Central memory CD8-positive, alpha-beta T cell (primary cell): Measurements from ENCODE around the gene PRPS1.
"Not testable (repeated sequence)": the region's sequence is repeated elsewhere in the genome, so short reads cannot be mapped to it uniquely, and the experiment has no call there.

ENCODE experiments used
- ATAC-seq: fragments of 150-1000 bp; cut with Tn5 transposase; replicated peaks from 2 replicates; pipeline ENCODE4 v1.10.0; 2022; ENCODE audit warnings: mild to moderate bottlenecking, moderate FRiP score, moderate number of reproducible peaks; ENCODE audit not compliant: poor library complexity, severe bottlenecking; ENCODE audit errors: extremely low read depth
- DNase-seq, 2 donors: peaks; one replicate each; pipeline ENCODE4 v3.0.0; 2021; ENCODE audit warnings: low spot score in 2 of 2
- H3K27ac Mint-ChIP-seq: one replicate; pipeline ENCODE4 v1.8.0; 2022; ENCODE audit warnings: low read depth, mild to moderate bottlenecking, moderate library complexity, mixed read lengths
- H3K27me3 Mint-ChIP-seq: one replicate; pipeline ENCODE4 v1.8.0; 2022; ENCODE audit warnings: mixed read lengths
- H3K36me3 Mint-ChIP-seq: one replicate; pipeline ENCODE4 v1.8.0; 2022; ENCODE audit warnings: mild to moderate bottlenecking, moderate library complexity, mixed read lengths; ENCODE audit not compliant: insufficient read depth
- H3K4me1 Mint-ChIP-seq: one replicate; pipeline ENCODE4 v1.8.0; 2022; ENCODE audit warnings: mixed read lengths
- H3K4me3 Mint-ChIP-seq: one replicate; pipeline ENCODE4 v1.8.0; 2022; ENCODE audit warnings: mild to moderate bottlenecking, moderate library complexity, mixed read lengths
- H3K9me3 Mint-ChIP-seq: one replicate; pipeline ENCODE4 v1.8.0; 2022; ENCODE audit warnings: mixed read lengths

PRPS1 gene

DNA sequence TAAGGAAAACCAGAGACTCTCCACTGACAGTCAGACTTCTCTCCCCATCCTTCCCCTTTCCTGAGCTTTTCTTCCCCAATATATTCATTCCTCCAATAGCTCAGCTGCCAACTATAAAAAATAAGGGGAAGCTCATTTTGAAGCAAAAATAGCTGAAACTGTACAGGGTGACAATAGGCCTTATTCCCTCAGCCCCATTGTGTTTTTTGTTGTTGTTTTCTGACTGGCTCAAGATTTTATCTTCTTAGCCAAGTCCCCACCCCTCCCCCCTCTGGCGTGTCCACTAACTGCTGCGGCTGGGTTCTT, 26.2 kb downstream of the PRPS1 start:
- H3K9me3 Mint-ChIP-seq, result no peaks in the 10 kb centered on the region
- ATAC-seq (no peak), DNase-seq (no peak)
- H3K27me3 Mint-ChIP-seq, result no peaks in the 10 kb centered on the region
- peaks cover 13% of the 10 kb centered on the region for H3K36me3 Mint-ChIP-seq
- H3K4me3 Mint-ChIP-seq, result no peak overlapping the region
- H3K4me1 Mint-ChIP-seq, result peaks cover 5% of the 10 kb centered on the region
- no peak overlapping the region for H3K27ac Mint-ChIP-seq

DNA sequence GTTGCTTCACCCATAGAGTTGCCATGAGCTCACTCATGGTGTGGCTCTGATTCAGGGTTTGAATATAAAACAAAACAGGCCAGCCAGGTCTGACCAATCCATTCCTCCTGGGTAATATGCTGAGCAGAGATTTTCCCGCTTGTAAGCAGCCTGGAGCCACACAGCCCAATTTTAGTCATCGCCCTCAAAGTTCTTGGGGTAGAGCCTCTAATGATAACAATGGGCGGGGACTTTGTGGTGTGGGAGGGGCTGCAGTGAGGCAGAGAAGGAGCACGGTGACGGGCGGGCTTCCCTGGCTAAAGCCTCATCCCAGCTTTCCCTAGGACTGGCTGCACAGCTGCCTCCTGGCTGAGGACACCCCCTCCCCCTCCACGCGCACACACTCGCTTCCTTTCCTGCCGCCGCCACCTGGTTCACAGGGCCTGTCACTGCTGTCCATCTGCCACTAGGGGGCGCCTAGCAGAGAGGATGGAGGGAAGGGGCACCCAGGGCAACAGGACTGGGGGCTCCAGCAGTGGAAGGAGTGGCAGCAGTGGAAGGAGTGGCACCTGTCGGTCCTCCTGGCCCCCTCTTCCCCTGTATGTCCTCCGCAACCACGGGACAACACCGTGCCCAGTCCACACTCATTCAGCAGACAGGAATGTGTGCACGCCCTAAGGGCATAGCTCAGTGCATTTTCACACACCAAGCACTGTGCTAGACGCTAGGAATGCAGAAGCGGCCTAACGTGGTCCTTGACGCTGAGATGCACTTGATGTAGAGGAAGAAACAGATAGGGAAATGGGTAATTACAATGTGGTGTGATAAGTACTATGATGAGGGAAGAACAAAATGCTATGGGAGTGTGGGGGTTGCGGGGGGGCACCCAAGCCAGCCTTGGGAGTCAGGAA, 26.8 kb downstream of the PRPS1 start:
- ATAC-seq (peak; percentile 49), DNase-seq (peak; percentile 27 to 41)
- Mint-ChIP-seq H3K4me1 (peaks cover 5% of the 10 kb centered on the region), H3K27me3 (no peaks in the 10 kb centered on the region), H3K36me3 (peaks cover 11% of the 10 kb centered on the region), H3K9me3 (no peaks in the 10 kb centered on the region), H3K4me3 (no peak overlapping the region), H3K27ac (no peak overlapping the region)

DNA sequence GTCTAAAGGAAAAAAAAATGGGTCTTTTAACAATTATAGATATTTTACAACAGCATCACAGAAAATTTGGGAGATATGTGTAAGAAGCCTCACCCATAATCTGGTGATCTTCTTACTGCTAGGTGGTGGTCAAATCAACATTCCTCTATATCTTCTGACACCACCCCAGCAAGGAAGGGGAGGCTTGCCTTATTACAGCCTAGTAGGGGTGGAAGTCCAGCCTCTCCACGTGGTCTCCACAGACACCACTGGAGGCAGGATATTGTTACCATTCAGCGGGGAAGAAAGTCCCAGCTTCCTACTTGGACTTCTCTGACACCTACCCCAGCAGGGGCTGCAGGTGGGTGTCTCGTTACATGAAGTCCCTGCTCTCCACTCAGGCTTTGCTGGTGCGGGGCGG, 28.7 kb downstream of the PRPS1 start:
- Mint-ChIP-seq H3K36me3 (peaks cover 4% of the 10 kb centered on the region), H3K4me3 (no peak overlapping the region), H3K27me3 (no peaks in the 10 kb centered on the region), H3K27ac (no peak overlapping the region), H3K4me1 (peaks cover 5% of the 10 kb centered on the region), H3K9me3 (no peaks in the 10 kb centered on the region)
- no peak for DNase-seq
- ATAC-seq, result no peak

DNA sequence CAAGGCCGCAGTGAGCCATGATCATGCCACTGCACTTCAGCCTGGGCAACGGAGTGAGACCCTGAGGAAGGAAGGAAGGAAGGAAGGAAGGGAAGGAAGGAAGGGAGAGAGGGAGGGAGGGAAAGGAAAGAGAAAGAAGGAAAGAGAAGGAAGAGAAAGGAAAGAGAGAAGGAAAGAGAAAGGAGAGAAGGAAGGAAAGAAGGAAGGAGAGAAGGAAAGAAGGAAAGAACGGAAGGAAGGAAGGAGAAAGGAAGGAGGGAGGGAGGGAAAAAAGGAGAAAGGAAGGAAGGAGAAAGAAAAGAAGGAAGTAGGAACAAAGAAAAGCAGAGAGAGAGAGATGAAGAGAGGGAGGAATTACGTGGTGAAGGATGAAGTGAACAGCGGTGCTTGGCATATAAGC, 30.4 kb downstream of the PRPS1 start:
- Mint-ChIP-seq H3K27ac (no peak overlapping the region), H3K9me3 (no peaks in the 10 kb centered on the region), H3K4me1 (peaks cover 5% of the 10 kb centered on the region), H3K4me3 (no peak overlapping the region), H3K27me3 (no peaks in the 10 kb centered on the region), H3K36me3 (peaks cover 4% of the 10 kb centered on the region)
- no peak for DNase-seq
- no peak for ATAC-seq

DNA sequence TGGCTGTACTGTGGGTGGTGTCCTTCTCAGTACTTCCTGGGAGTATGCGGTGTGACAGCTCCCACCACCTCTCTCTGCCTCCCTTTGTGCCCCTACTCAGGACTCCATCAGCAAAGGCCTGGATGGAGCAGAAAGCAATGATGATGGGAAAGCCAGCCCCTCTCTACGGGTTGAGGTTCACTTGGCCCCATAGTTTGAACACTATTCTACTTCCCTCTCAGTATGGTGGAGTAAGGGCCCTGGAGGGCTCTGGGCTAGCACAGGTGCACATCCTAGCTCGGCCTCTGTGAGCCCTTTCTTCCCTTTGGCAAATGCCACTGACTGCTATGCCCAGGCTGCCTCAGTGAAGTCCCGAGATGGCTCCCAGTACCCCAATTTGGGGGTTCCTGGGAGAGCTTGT, 31.0 kb downstream of the PRPS1 start:
- ATAC-seq, result no peak
- Mint-ChIP-seq H3K27me3 (no peaks in the 10 kb centered on the region), H3K9me3 (no peaks in the 10 kb centered on the region)

DNA sequence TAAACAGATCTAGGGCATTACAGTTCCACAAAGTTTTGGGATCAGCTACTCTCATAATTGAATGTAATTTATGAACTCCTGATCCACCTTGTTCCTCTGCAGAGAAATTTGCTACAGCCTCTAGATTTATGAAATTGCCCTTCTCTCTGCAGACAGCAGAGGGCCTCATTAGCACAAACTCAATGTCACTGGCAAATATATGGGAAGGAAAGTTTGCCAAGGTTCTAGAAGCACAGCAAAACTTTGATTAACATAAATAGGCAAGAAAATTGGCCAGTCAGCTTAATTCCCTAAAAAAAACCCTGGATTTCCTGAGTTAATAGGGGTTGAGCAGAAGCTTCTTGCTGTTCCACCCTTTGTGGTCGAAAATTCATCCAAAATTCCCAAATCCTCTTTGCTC, 31.5 kb downstream of the PRPS1 start:
- peaks cover 4% of the 10 kb centered on the region for H3K36me3 Mint-ChIP-seq
- H3K27me3 Mint-ChIP-seq, result no peaks in the 10 kb centered on the region
- H3K4me3 Mint-ChIP-seq, result no peak overlapping the region
- no peaks in the 10 kb centered on the region for H3K9me3 Mint-ChIP-seq
- no peak for DNase-seq
- H3K27ac Mint-ChIP-seq, result no peak overlapping the region
- H3K4me1 Mint-ChIP-seq, result peaks cover 5% of the 10 kb centered on the region
- no peak for ATAC-seq

More for the DNA sequence above, 31.0 kb downstream of the PRPS1 start:
- Mint-ChIP-seq H3K36me3 (peaks cover 4% of the 10 kb centered on the region), H3K4me1 (peaks cover 5% of the 10 kb centered on the region), H3K27ac (no peak overlapping the region), H3K4me3 (no peak overlapping the region)
- no peak for DNase-seq

DNA sequence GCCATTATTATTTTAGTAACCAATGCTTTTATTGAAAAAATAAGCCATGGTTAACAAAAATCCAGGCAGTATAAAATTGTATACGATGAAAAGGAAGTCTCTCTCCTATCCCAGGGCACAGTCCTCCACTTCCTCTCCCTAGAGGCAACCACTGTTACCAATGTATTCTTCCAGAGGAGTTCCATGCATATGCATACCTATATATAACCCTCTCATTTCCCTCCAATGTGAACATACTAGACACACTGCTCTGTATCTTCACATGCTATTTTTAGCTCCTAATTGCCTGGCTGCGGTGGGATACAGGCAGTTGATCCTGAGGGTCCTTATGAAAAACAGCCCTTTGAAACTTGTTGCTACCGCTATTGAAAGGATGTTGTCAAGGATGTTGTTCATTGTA, 33.8 kb downstream of the PRPS1 start:
- peaks cover 4% of the 10 kb centered on the region for H3K36me3 Mint-ChIP-seq
- H3K4me3 Mint-ChIP-seq, result no peak overlapping the region
- no peak overlapping the region for H3K27ac Mint-ChIP-seq
- H3K4me1 Mint-ChIP-seq, result peaks cover under 1% of the 10 kb centered on the region
- H3K9me3 Mint-ChIP-seq, result no peaks in the 10 kb centered on the region
- ATAC-seq, result no peak
- no peak for DNase-seq
- no peaks in the 10 kb centered on the region for H3K27me3 Mint-ChIP-seq

DNA sequence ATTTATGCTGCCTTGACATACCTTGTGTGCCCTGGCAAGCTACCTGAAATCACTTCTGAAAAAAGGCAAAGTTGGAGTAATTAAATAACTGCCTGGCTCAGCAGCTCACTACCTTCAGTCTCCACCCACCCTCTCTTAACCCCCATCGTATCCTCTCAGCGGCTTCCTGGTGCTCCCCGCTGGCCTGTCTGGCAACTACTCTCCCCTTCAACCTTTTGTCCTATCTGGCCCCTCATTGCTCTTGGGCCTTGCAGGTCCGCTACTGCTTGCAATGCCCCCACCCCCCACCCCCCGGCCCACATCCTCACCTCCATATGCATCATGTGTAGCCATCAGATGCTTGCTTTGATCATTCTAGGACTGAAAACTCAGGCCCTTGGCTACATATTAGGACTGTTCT, 34.5 kb downstream of the PRPS1 start:
- ATAC-seq (no peak), DNase-seq (no peak)
- Mint-ChIP-seq H3K27me3 (no peaks in the 10 kb centered on the region), H3K4me1 (peaks cover 7% of the 10 kb centered on the region), H3K9me3 (no peaks in the 10 kb centered on the region), H3K4me3 (no peak overlapping the region), H3K36me3 (peaks cover 4% of the 10 kb centered on the region), H3K27ac (no peak overlapping the region)

DNA sequence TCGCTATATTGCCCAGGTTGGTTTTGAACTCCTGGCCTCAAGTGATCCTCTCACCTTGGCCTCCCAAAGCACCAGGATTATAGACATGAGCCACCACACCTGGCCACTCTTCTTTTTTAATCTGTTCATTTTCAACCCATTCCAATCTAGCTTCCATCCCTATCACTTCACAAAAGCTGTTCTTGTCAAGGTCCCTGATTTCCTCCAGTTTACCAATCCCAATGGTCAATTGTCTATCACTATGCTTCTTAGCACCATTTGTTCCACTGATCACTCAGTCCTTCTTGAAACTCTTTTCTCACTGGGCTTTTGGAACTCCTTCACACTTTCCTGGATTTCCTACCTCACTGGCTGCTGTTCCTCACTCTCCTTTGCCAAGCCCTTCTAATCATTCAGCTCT, 38.6 kb downstream of the PRPS1 start:
- H3K4me3 Mint-ChIP-seq, result no peak overlapping the region
- no peak overlapping the region for H3K27ac Mint-ChIP-seq
- H3K27me3 Mint-ChIP-seq, result no peaks in the 10 kb centered on the region

DNA sequence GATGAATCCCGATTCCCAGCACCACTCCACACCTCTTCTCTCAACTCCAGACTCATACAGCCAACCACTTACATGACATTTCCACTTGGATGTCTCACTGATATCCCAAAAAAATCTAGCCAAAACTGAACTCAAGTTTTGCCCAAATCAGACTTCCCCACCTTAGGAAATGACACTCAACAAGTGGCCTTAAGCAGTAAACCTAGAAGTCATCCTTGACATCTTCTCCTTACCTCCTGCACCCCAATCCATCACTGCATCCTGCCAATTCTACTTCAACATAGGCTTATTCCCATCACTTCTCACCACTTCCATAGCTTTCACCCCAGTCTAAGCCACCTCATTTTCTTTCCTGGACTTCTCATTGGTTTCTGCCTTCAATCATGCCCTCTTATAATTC, 39.1 kb downstream of the PRPS1 start:
- peaks cover 7% of the 10 kb centered on the region for H3K4me1 Mint-ChIP-seq
- ATAC-seq (no peak), DNase-seq (no peak)
- no peaks in the 10 kb centered on the region for H3K27me3 Mint-ChIP-seq
- H3K4me3 Mint-ChIP-seq, result no peak overlapping the region
- peaks cover 4% of the 10 kb centered on the region for H3K36me3 Mint-ChIP-seq
- no peaks in the 10 kb centered on the region for H3K9me3 Mint-ChIP-seq
- H3K27ac Mint-ChIP-seq, result no peak overlapping the region

More for the DNA sequence above, 38.6 kb downstream of the PRPS1 start:
- H3K36me3 Mint-ChIP-seq, result peaks cover 4% of the 10 kb centered on the region
- peaks cover 7% of the 10 kb centered on the region for H3K4me1 Mint-ChIP-seq
- no peak for DNase-seq
- no peaks in the 10 kb centered on the region for H3K9me3 Mint-ChIP-seq
- ATAC-seq, result no peak

DNA sequence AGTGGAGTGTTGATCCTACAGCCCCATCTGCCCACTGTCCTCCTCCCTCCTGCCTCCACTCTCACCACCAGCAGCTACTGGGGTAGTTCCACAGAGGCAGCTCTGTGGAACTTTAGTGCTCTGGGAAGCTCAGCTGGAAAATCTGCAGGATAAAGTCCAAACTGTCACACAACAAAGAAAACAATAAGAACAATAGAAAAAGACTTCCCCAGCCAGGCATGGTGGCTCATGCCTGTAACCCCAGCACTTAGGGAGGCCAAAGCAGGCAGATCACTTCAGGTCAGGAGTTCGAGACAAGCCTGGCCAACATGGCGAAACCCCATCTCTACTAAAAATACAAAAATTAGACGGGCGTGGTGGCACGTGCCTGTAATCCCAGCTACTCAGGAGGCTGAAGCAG, 40.4 kb downstream of the PRPS1 start:
- DNase-seq, H3K9me3 Mint-ChIP-seq, H3K27me3 Mint-ChIP-seq, ATAC-seq, H3K27ac Mint-ChIP-seq, H3K4me3 Mint-ChIP-seq: not testable (repeated sequence)
- H3K4me1 Mint-ChIP-seq, result peaks cover 15% of the 10 kb centered on the region
- H3K36me3 Mint-ChIP-seq, result peaks cover 13% of the 10 kb centered on the region

DNA sequence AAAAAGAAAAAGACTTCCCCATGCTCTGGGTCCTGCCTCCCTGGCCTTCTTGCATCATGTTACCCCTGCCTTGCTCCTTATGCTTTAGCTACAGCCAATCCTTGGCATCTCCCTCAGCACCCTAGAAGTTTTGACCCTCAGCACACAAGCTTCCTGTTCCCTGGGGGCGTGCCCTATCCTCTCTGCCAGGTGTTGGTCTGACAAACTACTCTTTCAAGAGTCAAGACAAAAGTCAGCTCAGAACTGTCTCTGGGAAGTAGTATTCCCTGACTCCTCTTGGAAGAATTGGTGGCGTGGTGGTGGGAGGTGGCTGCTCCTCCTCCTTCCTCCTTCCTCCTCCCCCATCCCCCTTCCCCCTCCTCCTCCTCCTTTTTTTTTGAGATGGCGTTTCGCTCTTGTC, 41.0 kb downstream of the PRPS1 start:
- Mint-ChIP-seq H3K36me3 (peaks cover 18% of the 10 kb centered on the region), H3K4me3 (no peak overlapping the region), H3K27me3 (no peaks in the 10 kb centered on the region), H3K27ac (no peak overlapping the region), H3K4me1 (peaks cover 17% of the 10 kb centered on the region), H3K9me3 (no peaks in the 10 kb centered on the region)
- ATAC-seq (no peak), DNase-seq (no peak)

DNA sequence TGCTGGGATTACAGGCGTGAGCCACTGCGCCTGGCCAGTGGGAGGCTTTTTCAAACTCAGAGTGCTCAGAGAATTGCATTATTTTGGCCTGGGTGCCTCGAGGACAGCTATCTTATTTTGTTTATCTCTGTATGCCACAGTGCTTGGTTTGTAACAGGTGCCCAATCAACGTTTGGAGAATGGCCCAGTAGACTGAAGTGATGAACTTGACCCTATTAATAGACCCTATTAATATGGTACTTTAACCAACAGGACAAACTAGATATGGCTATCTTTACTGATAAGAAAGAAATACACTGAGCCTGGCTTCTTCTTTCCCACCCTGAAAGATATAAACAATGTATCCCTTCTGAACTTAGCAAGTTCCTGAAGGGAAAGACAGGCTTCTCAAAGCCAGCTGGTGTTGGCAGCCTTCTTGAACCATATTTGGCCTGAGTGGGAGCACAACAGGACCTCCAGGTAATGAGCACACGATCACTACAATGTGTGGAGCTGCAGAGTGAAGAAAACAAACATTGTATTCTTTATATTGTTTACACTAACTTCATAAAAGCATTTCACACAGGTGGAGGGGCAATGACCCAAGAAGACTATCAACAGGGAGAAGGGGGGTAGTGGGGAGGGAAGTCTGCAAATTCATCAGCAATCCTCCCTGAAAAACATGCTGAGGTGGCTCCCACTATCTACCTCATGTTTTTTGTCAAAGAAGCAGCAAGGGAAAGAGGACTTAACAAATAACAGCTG, 41.7 kb downstream of the PRPS1 start:
- Mint-ChIP-seq H3K4me3 (no peak overlapping the region), H3K27ac (no peak overlapping the region), H3K9me3 (no peaks in the 10 kb centered on the region), H3K27me3 (no peaks in the 10 kb centered on the region), H3K4me1 (peaks cover 25% of the 10 kb centered on the region), H3K36me3 (peaks cover 26% of the 10 kb centered on the region)
- DNase-seq, result no peak
- ATAC-seq, result no peak
